ENCODE data around the gene COL6A2.
"Not testable (repeated sequence)": the region's sequence is repeated elsewhere in the genome, so short reads cannot be mapped to it uniquely, and the experiment has no call there.

Gene COL6A2

GRCh38 chr21:46093668-46094400 lies 4.1 kb upstream of the COL6A2 start:
- no peak for DNase-seq (ENCODE audit: low read depth in 2 of 2)

DNA sequence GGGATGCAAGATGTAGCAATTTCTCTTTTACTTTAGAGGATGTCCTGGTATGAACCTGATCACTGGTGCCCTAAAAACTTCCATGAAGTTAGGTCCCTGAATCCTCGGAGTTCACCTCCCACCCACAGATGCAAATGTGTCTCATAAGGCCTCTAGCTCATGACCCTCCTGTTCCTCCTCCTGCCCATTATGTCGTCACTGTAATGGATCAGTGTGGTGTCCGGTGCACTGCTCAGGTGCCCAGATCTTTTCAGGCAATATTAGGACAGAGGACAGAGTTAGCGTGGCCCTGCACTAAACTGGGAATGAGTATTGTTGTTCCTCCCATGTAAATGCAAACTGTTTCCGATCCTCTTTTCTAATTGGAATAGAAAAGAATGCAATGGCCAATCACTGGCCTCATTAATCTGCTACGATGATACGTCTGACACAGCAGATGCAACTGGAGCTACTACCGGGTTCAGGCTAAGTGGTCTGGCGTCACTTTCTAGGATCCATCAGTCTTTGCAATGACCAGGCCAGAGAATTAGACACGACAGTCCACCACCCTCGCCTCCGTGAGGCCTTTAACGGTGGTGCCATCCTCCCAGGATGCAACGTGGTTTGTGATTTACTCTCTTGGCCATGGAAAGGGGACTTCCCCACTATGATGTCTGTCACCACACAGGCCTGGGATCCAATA lies 3.4 kb upstream of the COL6A2 start:
- DNase-seq (ENCODE audit: low read depth in 2 of 2): no peak

GRCh38 chr21:46095083-46095719 lies 2.7 kb upstream of the COL6A2 start:
- no peak for DNase-seq (ENCODE audit: low read depth in 2 of 2)

- no peak for DNase-seq (ENCODE audit: low read depth in 2 of 2)
Observed at GRCh38 chr21:46095814-46096595, 1.9 kb upstream of the COL6A2 start.

- DNase-seq (ENCODE audit: low read depth in 2 of 2): no peak
Observed at GRCh38 chr21:46096596-46097335, 1.1 kb upstream of the COL6A2 start.

DNA sequence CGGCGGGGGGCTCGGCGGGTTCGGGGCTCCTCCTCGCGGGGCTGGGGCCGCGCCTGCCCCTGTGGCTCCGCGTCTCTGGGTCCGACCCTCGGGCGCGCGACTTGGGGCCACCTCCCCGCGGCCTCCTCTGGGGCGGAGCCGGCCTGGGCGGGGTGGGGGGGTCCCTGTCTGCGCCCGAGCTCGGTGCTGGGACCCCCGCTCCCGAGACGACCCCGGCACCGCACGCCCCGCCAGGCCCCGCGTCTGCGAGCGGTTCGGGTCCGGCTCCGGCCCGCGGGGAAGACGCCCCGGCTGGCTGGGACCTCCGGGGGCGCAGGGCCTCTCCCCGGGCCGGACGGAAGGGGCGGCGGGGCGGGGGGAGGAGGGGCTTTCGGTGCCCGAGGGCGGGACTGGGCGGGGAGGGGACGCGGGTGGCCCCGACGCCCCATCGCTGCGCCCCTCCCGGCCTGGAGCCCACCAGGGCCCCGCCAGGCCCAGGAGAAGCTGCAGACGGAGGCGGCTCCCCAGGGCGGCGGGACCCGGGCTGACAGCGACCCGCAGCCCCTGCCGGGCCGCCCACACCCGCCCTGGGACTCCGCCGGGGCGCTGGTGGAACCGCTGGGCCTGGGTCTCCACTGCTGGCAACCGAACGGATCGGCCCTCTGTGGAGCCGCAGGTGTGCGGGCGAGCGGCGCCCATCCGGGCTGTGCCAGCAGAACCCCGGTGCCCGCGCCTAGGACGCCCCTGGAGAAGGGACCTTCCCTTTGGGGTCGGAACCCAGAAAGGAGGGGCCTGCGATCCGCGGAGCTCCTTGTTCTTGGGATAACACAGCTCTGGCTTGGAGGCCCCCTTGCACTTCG lies 610 bp downstream of the COL6A2 start:
- no peak for DNase-seq (ENCODE audit: low read depth in 2 of 2)

GRCh38 chr21:46099476-46099875 lies 1.6 kb downstream of the COL6A2 start:
- DNase-seq (ENCODE audit: low read depth in 2 of 2): no peak

DNA sequence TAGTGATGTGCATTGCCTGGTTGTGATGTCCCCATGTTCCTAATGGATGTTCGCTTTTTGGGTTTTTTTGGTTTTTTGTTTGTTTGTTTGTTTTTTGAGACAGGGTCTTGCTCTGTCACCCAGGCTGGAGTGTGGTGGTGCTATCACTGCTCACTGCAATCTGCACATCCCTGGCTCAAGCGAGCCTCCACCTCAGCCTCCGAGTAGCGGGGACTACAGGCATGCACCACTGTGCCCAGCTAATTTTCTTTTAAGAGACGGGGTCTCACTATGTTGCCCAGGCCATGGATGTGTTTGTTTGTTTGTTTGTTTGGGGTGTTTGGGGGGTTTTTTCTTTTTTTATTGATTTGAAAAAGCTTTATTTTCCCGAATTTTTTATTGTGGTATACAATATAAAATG lies 2.1 kb downstream of the COL6A2 start:
- DNase-seq (ENCODE audit: low read depth in 2 of 2): no peak

DNA sequence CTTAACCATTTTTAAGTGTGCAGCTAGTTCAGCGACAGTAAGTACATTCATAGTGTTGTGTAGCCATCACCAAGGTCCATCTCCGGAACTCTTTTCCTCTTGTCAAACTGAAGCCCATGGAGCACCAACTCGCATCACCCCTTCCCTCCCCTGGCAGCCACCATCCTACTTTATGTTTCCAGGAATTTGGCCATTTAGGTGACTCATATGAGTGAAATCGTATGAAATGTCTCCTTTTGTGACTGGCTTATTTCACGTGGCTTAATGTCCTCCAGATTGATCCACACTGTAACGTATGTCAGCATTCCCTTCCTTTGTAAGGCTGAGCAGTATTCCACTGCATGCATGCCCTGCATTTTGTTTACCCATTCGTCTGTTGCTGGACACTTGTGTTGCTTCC lies 2.5 kb downstream of the COL6A2 start:
- DNase-seq (ENCODE audit: low read depth in 2 of 2): no peak

DNA sequence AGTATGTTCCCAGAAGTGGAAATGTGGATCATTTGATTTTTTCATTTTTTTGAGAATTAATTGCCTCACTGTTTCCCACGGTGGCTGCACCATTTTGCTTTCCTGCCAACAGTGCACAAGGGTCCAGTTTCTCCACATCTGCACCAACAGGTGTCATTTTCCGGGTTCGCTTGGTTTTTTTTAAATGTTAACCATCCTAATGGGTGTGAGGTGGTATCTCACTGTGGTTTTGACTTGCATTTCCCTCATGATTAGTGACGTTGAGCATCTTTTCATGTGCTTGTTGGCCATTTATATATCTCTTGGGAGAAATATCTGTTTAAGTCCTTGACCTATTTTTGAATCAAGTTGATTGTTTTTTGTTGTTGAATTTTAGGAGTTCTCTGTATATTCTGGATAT lies 3.0 kb downstream of the COL6A2 start:
- no peak for DNase-seq (ENCODE audit: low read depth in 2 of 2)

DNA sequence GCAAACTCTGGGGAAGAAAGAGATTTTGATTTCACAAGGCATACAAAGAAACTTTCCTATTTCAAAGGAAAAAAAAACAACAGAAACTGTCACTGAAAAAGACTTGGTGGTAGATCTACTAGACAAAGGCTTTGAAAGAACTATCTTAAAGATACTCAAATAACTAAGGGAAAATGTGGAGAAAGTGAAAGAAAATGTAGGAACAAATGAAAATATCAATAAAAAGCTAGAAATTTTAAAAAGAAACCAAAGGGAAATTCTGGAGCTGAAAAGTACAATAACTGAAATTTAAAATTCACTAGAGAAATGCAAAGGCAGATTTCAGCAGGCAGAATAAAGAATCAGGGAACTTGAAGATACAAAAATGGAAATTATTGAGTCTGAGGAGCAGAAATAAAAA lies 6.2 kb downstream of the COL6A2 start:
- DNase-seq (ENCODE audit: low read depth in 2 of 2): no peak

- DNase-seq (ENCODE audit: low read depth in 2 of 2): not testable (repeated sequence)
Observed at GRCh38 chr21:46107376-46107775, 9.5 kb downstream of the COL6A2 start.

- DNase-seq (ENCODE audit: low read depth in 2 of 2): no peak
Observed at GRCh38 chr21:46108827-46109312, 11.0 kb downstream of the COL6A2 start.

DNA sequence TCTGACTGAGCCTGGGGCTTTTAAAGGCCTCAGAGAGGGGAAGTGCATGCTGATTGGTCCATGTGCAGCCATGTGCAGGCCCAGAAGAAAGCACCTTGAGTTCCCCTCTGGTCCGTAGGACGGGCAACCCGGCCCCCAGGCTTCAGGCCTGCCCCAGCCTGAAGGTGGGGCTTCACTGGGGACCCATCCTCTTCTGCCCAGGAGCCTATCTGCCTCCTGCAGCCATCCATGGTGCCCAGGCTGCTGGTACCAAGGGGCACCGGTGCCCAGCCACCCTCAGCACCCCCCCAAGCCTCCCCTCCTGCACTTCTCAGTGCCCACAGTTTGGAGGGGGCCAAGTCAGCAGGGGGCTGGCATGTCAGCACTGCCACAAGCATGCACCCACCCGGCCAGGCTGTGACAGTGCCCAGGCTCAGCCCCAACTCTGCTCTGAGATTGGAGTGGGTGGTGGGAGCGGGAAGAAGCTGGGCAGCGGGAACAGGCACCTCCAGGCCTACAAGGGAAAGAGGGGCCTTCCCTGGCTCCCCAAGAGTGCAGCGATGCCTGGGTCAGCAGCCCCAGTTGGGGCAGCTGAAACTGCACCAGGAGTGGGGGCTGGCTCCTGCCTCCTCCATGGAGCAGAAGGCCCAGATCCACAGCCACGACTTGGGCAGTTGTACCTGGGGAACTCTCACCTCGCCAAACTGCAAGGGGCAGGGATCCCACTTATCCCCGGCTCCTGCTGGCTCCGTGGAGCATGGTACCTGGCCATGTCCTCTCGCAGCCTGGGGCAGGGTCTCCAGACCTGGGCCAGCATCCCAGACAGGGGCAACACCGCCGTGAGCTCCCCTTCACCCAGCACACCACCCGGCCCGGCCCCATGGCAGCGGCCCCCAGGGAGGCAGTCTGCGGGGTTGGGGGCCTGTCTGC lies 11.7 kb downstream of the COL6A2 start:
- no peak for DNase-seq (ENCODE audit: low read depth in 2 of 2)

- DNase-seq (ENCODE audit: low read depth in 2 of 2): no peak
Observed at GRCh38 chr21:46110499-46111192, 12.7 kb downstream of the COL6A2 start.

- DNase-seq (ENCODE audit: low read depth in 2 of 2): no peak
Observed at GRCh38 chr21:46111193-46111571, 13.3 kb downstream of the COL6A2 start.

DNA sequence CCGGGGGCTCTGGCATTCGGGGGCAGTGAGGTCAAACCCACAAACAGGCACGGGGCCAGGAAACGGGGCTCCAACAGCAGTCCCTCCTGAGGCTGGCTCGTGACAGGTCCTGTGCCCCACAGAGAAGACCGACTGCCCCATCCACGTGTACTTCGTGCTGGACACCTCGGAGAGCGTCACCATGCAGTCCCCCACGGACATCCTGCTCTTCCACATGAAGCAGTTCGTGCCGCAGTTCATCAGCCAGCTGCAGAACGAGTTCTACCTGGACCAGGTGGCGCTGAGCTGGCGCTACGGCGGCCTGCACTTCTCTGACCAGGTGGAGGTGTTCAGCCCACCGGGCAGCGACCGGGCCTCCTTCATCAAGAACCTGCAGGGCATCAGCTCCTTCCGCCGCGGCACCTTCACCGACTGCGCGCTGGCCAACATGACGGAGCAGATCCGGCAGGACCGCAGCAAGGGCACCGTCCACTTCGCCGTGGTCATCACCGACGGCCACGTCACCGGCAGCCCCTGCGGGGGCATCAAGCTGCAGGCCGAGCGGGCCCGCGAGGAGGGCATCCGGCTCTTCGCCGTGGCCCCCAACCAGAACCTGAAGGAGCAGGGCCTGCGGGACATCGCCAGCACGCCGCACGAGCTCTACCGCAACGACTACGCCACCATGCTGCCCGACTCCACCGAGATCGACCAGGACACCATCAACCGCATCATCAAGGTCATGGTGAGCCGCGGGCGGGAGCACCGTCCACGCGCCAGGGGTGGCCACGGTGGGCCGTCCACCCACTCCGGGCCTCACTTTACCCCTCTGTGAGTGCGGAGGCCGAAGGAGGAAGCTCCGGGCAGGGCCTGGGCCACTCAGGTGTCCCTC lies 14.2 kb downstream of the COL6A2 start:
- no peak for DNase-seq (ENCODE audit: low read depth in 2 of 2)

- no peak for DNase-seq (ENCODE audit: low read depth in 2 of 2)
Observed at GRCh38 chr21:46112725-46113215, 14.9 kb downstream of the COL6A2 start.
